GM19452 (cell line): ENCODE measurements around the gene RNF113B.

Experiments
- ATAC-seq: cut with Tn5 transposase; IDR thresholded peaks from one replicate; pipeline ENCODE4 v1.9.1; 2021; ENCODE audit not compliant: unreplicated experiment

RNF113B gene

DNA sequence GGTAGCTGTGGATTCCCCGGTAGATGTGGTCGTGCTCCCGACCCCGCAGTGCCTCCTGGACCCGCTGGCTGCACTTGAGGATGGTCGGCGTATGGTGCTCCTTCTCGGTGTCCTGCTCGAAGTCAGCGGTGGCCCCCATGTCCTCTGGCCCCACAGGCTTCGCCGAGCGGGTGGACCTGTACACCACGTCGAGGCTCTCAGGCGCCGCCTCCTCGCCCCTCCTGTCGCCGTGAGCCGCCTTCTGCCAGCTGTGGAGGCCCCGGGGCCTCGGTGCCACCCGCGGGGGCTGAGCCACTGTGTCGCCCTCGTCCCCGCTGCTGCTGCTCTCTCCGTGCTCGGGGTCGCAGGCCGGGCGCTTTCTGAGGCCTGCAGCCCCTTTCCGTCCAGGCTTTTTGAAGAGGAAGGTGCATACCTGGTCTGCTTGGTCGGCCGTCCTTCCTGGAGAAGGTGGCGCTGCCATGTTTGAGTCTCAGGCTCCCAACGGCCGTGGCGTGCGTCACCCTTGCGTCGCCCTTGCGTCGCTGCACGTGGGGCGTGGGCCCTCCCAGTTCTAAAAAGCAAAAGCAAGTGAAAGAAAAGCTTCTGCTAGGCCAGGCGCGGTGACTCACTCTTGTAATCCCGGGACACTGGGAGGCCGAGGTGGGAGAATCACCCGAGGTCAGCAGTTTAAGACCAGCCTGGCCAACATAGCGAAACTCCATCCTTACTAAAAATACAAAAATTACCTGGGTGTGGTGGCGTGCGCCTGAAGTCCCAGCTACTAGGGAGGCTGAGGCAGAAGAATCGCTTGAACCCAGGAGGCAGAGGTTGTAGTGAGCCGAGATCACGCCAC is at the start of gene RNF113B:
RNF113B (minus strand) TSS at position 493 of the 832 bp plus-strand sequence; CDS start at position 460, 33 bp downstream.
- ATAC-seq: no peak

DNA sequence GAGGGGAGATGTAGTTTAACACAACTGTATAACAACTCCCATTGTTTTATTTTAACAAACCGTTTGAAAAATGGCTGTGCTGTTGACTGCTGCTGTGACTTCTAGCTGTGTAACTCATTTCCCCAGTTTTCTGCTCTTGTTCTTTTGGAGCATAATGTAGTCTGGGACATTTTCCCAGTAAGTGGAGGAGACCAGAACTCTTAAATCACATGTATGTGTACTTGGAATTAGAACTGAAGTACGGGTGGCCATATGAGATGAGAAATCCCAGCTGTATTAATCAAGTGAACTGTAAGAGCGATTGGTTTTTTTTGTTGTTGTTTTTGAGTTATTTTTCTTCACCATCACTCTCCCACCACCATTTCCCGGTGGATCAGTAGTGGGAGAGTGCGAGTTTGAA is 49.4 kb upstream of the RNF113B start:
- no peak for ATAC-seq

DNA sequence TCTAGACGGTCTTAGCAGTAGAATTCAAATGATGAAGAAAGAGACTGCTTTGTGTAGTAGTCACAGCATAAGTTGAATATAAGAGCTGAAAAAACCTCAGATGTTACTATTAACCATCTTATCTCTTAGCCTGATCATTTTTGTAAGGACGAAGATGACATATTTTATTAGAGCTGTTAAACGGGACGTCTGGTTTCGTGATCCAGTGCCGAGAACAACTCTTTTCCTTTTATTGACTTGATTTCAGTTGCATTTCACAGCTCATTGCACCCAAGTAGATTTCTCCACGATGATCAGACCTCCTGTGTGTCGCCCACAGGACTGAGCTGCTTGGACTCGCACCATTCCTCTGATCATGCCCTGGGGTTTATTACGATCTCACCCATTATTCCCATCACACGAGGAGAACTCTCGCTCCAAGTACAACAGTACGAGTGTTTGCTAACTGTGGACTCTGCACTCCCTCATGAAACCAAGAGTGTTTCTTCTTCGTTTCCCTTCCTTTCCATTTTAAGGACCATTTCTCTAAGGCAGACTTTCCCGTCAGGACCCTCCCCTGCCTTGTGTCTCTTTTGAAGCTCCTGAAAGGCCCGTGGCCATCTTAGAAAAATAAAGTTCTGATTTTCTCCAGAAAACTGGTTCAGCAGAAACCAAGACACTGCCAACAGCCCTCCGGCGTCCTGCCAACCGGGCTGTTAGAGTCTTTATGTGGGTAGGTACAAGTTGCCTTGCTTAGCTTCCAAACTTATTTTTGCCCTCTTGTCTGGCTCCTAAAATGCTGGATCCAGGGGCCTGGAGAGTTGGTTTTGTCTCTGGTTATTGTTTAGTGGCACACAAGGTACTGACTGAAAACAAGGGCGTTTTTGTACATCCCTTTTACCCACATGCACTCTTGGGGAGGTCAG is 48.2 kb upstream of the RNF113B start:
- no peak for ATAC-seq

DNA sequence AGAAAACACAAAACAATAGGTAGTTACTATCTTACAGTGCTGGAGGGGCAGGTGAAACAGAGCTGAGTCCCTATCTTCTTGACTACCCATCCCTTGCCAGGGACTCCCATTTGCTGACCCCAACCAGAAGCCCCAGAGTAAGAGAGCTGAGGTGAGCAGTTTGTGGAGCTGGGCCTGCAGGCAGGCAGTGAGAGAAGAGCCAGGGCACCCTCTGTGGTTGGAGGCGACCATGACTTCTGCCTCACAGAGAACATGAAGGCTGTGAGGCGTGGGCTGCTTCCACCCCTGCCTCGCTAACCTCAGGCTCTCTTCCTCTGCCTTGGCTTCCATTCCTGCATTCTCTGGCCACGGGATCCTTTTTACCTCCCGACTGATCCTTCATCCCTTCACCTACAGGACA is 47.5 kb upstream of the RNF113B start:
- ATAC-seq: no peak

DNA sequence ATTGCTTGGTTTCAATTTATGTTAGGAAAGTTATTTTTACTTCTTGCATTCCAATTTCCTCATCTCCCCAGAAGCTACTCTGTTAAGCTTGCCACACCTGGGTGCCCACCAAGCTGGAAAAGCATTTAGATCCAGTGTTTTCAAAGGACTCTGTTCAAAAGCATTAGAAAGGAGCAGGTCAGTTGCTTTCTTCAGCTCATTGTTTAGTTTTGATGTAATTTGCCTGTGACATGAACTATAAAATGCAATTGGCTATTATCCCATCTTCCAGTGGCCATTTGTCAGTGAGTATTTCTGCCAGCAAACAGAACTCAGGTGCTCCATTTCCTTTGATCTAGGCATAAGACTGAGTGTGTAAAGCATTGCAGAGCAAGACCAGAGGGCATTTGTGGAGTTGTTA is 46.7 kb upstream of the RNF113B start:
- ATAC-seq: no peak

DNA sequence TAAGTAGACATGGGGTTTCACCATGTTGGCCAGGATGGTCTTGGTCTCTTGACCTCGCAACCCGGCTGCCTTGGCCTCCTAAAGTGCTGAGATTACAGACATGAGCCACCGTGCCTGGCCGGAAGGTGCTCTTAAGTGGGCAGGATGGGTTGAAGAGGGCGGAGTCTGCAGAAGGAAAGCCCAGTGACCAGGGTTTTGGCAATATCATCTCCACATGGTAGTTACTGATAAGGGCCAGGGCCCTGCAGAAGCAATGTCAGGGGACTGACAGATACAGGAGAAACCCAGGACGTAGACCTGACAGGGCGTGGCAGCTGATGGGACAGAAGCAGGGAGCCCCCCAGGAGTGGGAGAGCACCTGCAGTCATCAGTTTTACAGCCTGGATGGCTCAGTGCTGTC is 45.7 kb upstream of the RNF113B start:
- ATAC-seq: no peak

DNA sequence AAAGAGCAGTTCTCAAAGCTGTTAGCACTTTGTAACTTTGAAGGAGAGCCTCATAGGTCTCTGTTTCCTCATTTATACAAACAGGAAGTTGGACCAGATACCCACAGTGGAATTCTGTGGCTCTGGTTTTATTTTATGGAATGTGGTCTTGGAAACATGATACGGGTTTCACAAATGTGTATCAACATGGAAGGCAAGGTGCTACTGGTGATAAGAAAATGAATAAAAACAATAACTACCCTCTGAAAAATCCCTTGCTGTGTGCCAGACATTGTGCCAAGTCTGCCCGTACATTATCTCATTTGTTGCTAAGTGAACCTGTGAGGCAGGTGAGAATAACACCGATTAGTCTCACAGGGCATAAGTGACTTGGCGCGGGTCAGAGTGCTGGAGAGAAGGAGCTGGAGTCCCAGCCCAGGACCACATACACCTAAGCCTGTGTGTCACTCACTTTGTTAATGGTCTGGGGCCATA is 45.0 kb upstream of the RNF113B start:
- no peak for ATAC-seq

DNA sequence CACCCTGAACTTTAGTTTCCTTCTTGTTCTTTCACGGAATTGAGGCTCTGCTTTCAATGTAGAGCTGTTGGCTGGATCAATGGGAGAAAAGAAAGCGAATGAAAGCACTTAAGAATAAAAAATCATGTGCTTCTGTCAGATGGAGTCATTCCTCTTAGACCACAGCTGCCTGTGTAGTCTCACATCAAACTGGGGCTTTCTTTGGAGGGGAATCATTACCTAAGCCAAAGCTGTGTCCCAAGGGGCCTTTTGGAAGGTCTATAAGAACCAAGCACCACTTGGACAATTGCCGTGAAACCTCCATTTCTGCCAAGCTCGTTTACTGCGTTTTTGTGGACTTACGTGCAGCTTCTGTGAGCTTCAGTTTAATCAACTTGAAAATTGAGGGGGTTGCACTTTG is 44.2 kb upstream of the RNF113B start:
- no peak for ATAC-seq

DNA sequence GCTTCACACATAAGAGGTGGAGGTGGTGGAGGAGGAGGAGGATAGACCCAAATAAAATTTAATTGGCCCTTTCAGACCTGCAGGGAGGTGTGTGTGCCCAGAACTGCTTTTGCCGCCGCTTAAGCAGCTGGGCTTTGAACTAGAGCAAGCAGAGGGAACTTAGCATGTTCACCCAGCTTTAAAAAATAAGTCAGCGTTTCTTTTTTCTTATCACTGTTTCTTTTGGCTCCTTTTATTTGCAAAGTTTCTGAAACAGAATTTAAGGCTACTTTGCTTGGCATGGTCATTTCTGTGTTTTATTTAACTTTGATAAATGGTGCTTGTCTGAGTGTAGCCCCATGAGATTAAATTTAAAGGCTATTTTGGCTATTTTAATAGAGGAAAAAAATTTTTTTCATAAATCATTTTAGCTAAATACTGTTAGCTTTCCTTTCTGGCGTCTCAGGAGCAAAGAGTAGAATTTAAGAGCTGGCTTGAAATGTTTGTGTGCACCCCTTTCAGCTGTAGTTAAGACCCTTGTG is 43.3 kb upstream of the RNF113B start:
- no peak for ATAC-seq

DNA sequence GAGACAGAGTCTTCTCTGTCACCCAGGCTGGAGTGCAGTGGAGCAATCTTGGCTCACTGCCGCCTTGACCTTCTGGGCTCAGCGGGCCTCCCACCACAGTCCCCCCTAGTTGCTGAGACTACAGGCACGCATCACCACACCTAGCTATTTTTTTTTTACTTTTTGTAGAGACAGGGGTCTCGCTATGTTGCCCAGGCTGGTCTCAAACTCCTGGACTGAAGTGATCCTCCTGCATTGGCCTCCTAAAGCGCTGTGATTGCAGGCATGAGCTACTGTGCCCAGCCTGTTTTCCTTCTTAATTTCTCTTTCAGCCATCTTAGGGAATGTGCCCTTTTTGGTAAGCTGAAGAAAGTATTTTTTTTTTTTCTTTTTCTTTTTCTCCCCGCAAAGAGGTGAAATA is 42.6 kb upstream of the RNF113B start:
- ATAC-seq: no peak

DNA sequence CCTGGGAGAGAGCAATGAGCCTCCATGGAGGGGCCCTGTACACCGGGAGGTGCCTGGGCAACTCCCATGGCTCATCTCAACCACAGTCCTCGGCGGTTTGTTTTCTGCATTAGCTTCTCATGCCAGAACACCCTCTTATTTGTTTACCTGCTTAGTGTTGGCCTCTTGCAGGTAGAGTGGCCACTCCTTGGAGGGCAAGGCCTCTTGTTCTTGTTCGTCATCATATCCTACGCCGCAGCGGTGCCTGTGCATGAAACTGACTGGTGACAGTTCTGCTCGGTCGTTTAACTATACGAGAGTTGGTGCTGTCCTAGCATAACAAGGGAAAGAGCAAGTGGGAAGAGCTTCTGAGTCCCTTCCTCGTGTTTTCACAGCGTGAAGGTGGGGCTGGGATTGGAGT is 40.5 kb upstream of the RNF113B start:
- no peak for ATAC-seq

DNA sequence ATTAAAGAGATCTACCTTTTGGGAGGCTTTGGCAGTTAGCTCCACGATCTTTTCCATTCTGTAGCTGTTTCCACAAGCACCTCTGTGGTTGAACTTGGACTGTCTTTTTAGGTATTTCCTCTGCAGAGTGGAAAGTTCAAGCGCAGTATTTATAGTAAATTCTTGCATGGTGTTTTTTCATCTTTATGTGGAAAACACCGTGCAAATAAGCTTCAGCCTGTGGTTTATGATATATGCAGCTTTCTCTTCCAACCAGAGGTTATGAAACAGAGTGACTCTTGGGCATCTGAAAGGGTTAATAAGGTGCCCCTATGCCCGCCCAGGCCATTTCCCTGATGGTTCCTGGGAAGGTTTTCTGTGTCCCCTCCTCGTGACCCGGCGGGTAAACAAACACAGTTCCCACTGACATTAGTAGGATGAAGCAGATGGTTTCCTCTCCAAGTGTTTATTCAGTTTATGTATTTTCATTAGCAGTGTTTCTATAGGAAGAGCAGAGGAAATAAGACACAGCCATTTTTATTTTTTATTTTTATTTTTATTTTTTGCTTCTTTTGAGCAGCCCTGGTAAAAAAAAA is 39.7 kb upstream of the RNF113B start:
- no peak for ATAC-seq

DNA sequence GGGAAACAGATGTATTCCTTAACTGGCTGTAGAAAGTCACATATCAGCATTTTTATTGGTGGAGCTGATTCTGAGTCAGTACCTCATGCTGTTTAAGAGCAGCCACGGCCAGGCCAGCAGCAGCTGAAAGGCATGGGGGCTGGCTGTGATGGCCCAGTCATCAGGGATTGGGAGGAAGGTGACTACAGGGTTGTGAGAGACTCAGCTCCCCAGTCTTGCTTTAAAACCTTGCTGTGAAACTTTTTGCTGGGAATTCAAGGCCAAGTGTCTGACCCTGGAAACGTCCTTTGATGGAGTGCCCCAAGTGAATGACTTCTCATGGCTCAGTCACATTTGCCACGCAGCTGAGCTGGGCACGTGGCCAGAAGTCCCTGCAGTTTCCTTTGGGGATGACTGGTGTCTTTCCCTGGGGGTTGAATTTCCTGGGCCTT is 39.1 kb upstream of the RNF113B start:
- no peak for ATAC-seq

DNA sequence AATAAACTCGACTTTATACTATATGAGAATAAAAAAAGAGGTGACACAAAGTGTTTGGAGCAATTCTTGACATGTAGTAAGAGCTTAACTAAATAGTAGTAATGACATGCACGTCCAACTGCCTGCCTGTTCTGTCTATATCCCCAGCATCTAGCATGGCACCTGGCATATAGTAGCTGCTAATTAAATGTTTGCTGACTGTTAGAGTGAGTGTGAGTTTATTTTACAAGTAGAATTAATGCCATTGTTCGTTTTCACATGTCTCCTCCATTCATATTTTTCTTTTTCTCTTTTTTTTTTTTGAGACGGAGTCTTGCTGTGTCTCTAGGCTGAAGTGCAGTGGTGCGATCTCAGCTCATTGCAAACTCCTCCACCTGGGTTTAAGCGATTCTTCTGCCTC is 38.4 kb upstream of the RNF113B start:
- ATAC-seq: no peak

DNA sequence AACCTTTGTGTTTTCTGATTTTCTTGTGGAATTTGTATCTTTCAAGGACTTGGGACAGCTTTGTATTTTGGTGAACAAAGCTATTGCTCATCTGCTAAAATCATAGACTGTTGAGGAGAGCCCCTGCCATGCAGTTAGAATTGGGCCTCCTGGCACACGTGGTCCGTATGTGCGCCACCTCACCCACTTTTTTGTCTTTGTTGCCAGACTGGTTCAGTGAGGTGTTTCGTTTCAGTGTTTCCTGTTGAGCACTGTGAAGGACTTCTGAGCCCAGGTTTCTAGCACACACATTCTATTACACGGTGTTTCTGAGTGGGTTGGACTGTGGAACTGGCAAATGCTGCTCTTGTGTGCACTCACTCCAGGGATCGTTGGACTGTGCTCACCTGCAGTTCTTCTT is 37.6 kb upstream of the RNF113B start:
- no peak for ATAC-seq

DNA sequence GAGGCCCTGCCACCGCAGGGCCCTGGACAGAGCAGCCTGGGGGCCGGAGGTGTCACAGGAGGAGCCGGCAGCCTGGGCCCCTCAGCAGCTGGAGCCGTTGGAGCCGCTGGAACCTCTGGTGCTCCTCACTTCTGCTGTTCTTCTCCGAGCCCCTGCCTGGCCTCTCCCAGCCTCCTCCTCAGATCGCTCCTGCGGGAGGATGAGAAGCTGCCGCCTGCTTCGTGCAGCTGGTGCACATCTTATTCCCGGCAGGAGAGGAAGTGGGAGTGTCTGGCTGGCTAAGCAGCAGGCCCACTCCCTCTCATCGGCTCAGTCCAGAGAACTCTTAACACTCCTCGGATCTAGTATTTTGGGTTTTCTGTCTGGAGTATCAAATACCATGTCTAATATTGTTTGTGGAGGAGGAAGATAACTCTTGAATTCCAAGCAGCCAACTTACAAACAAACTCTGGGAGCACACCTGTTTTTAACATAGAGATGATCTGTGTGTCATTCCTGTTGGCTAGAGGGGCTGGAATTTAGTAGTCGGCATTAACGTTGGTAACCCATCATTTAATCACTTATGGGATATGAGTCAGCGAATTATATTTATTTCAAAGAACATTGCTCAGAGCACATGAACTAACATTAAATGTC is 37.1 kb upstream of the RNF113B start:
- ATAC-seq: no peak

DNA sequence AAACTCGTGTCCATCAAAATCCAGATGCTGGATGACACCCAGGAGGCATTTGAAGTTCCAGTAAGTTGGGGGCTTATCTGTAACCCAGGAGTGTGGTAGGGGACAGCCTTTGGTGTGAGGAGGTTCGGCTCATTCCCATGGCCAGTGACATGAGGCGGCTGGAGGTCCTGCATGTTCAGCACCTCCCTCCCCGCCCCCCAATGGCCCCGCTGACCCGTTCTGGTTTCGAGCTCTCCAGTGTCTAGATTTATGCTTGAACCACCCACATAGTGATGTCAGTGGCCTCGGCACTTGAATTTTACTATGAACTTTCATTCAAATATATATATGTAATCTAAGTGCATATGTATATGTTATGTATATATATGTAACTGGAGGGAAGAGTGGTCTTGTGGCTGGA is 36.3 kb upstream of the RNF113B start:
- ATAC-seq: no peak

DNA sequence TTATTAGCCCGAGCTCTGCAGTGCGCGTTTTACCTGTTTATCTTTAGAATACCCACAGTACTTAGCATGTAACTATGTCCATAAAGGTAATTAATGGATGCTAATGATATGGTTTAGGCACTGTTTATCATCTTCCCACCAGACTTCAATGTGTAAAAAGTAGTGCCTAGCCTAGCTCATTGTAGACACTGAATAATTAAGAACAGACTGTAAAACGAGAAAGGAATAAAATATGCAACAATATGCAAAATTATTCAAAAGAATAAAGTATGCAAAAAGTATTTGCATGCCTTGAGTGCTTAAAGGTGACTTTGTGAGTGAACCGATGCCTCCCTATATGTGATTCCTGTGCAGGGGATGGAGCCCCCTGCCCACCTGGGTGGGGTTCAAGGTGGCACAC is 35.7 kb upstream of the RNF113B start:
- no peak for ATAC-seq

DNA sequence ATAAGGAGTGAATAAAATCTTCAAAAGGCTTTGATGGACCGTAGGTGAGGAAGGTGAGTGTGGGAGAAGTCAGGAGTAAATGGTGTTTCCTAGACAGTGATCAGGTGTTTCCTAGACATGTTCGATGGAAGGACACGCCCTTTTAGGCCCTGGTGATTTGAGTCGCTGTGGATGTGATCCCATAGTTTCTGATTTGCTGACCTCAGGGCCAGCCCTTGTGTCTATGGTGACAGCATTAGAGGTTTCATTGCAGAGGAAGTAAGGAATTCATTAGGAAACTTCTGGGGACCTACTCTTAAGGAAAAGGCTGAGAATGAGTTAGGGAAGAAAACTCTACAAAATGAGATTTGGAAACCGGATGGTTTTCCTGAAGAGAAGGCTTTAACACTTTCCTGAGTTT is 31.5 kb upstream of the RNF113B start:
- no peak for ATAC-seq

DNA sequence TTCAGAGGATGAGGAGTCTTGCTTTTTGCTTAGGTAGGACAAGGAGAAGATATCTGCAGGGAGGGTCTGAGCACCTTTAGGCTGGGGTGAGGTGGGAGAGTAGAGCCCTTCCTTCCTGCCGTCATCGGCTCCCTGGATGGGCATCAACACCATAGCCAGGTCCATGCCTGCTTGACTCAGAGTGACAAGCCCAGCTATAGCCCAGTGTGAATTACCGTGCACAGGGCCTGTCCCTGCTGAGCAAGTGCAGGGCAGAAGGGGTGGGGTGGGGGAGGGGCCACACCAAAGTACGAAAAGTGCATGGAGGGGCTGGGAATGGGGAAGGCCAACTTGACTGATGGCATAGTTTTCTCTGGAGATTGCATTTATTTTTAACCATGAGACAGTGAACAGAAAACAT is 30.3 kb upstream of the RNF113B start:
- no peak for ATAC-seq

DNA sequence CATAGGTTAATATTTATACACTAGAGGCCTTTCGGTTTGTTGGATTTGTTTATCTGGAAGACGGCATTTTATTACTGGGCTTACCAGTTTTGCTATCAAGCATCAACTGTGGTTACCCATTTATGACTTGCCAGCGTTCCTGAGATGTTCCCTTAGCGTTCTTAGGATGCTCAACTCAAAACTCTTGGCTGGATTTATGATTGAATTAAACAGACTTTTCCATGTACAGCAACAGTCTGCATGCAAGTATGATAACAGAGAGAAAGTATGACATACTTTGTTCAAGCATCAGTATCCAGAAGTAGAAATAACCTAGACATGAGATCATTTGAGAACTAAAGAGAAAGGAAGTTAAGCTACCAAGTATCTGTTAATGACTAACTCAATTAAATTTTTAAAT is 29.9 kb upstream of the RNF113B start:
- ATAC-seq: no peak
